Cardiac fibroblast (primary cell): ENCODE results near the gene RDH13.

ENCODE experiments used
- DNase-seq, 2 donors: peaks; one replicate each; pipeline versions ENCODE4 v3.0.0 to v3.0.0-alpha.2; 2010; ENCODE audit warnings: low read depth in 2 of 2
- H3K4me3 ChIP-seq, 2 donors: replicated peaks in 1 of 2; 1 replicate in 1 of 2; 2 replicates in 1 of 2; pipeline ENCODE4 v1.5.1; 2011; ENCODE audit warnings: low read depth in 2 of 2, low read length in 2 of 2, mild to moderate bottlenecking in 2 of 2, moderate library complexity in 1 of 2
- TF ChIP-seq, protein P1 (sequence below): IDR thresholded peaks from one replicate; pipeline ENCODE4 v1.5.1; 2011; ENCODE audit warnings: low read depth, mild to moderate bottlenecking, low read length, inconsistent platforms

The RDH13 gene

DNA sequence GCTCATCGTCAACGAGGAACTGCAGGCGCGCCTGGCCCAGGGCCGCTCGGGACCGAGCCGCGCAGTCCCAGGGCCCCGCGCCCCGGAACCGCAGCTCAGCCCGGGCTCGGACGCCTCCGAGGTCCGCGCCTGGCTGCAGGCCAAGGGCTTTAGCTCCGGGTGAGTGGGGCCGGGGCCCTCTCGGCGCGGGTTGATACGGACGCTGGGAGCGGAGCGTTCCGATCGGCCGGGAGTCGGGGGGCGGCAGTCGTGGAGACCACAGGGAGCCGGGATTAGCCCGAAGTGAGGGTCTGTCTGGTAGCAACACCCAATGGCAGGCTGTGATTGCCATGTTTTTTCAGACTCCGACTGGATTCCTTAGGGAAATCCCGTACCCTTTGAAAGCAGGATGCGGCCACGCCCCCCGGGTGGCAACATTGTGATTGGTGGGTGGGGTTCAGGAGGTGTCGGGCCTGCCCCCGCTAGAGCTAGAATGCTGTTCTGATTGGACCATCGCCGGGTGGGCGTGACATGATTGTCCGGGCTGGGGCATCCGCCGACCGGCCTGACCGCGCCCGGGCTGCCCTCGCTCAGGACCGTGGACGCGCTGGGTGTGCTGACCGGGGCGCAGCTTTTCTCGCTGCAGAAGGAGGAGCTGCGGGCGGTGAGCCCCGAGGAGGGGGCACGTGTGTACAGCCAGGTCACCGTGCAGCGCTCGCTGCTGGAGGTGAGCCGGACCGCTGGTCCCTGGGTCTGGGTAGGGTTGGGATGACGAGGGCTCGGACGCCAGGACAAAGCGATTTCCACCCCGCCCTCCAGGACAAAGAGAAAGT is 24.0 kb upstream of the RDH13 start:
- H3K4me3 ChIP-seq, result peak overlapping the region; percentile 54 to 62
- peak; percentile 95 to 96 for DNase-seq
- TF ChIP-seq, protein P1, sequence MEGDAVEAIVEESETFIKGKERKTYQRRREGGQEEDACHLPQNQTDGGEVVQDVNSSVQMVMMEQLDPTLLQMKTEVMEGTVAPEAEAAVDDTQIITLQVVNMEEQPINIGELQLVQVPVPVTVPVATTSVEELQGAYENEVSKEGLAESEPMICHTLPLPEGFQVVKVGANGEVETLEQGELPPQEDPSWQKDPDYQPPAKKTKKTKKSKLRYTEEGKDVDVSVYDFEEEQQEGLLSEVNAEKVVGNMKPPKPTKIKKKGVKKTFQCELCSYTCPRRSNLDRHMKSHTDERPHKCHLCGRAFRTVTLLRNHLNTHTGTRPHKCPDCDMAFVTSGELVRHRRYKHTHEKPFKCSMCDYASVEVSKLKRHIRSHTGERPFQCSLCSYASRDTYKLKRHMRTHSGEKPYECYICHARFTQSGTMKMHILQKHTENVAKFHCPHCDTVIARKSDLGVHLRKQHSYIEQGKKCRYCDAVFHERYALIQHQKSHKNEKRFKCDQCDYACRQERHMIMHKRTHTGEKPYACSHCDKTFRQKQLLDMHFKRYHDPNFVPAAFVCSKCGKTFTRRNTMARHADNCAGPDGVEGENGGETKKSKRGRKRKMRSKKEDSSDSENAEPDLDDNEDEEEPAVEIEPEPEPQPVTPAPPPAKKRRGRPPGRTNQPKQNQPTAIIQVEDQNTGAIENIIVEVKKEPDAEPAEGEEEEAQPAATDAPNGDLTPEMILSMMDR, result no peak

DNA sequence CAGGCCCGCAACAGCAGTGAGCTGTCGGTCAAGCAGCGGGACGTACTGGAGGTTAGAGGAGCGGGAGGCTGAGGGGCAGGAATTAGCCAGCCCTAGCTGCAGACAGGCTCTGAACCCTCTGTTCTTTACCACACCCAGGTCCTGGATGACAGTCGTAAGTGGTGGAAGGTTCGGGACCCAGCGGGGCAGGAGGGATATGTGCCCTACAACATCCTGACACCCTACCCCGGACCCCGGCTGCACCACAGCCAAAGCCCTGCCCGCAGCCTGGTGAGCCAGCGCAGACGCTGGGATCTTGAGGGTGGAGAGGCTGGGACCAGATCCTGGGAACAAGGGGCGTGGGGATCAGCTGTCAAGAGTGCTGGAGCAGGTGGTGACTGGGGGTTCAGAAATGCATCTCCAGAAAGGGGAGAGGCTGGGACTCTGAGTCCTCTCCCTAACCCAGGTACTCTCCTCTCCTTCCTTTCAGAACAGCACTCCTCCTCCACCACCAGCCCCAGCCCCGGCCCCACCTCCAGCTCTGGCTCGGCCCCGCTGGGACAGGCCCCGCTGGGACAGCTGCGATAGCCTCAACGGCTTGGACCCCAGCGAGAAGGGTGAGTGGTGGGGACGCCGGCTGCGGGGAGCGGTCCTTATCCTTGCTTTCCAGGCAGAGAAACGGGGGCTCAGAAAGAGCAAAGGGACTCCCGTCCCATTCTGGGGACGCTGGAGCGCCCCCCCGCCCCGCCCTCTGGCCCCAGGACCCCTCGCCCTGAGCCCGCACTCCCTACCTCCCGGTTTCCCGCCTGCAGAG is 23.2 kb upstream of the RDH13 start:
- TF ChIP-seq, protein P1, result no peak
- DNase-seq, result no peak
- H3K4me3 ChIP-seq, result peak overlapping the region; percentile 54 to 62

DNA sequence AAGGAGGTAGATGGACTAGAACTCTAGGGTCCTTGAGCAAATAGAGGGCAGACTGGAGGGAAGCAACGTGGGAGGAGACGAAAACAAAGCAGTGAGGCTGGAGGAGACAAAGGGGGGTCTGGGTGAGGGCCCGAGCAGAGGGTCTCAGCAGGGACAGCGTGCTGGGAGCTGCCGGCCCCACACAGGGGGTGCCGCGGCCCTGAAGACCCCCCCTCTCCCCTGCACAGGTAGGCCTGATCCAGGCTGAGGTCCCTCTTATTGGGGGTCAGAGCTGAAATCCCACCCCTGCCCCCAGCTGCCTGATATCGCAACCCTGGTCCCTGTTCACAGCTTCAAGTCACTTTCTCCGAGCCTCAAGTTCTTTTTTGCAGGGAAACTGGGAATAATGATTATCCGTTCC is 21.5 kb upstream of the RDH13 start:
- TF ChIP-seq, protein P1, result no peak
- no peak overlapping the region for H3K4me3 ChIP-seq
- no peak for DNase-seq

- DNase-seq, result no peak
- TF ChIP-seq, protein P1, result no peak
- H3K4me3 ChIP-seq, result no peak overlapping the region
Measured at GRCh38 chr19:55083004-55083850, 20.3 kb upstream of the RDH13 start.

DNA sequence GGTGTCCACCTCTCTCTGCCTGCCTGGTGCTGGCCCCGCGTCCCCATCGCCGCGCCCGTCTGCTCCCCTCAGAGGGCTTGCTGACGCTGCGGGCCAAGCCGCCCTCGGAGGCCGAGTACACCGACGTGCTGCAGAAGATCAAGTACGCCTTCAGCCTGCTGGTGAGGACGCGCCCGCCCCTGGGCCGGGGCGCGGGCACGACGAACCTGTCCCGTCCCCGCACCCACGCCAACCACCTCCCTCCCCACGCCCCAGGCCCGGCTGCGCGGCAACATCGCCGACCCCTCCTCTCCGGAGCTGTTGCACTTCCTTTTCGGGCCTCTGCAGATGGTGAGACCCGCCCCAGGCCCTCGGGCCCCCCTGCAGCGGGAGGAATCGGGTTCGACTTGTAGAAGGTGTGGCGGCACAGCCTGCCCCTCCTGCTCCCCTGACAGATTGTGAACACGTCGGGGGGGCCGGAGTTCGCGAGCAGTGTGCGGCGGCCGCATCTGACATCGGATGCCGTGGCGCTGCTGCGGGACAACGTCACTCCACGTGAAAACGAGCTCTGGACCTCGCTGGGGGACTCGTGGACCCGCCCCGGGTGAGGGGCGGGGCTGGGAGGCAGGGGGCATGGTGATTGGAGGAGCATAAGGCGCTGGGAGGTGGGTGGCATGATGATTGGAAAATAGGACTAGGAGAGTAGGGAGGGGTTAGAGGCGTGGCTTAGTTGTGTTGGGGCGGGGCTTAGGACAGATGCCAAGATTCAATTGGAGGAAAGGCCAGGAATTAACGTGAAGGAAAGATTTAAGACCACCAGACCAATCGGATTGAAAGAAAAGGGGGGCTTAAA is 19.3 kb upstream of the RDH13 start:
- no peak overlapping the region for H3K4me3 ChIP-seq
- TF ChIP-seq, protein P1, result no peak
- DNase-seq, result peak; percentile 54 to 61

GRCh38 chr19:55081770-55082019 is 18.7 kb upstream of the RDH13 start:
- H3K4me3 ChIP-seq, result no peak overlapping the region
- no peak for DNase-seq
- TF ChIP-seq, protein P1, result no peak
